IMR-90 (cell line): ENCODE data around the gene ZXDC. TPM values are rescaled to one million over a fixed set of nuclear protein-coding genes. Genes with fewer than 3 reads are reported as not detected.

Experiments
- ATAC-seq: fragments of 200-7000 bp; cut with Tn5 transposase; 2 replicates; pipeline ENCODE4 v1.9.1; 2020; ENCODE audit warnings: low read depth, mild to moderate bottlenecking, moderate library complexity
- BruUV-seq: library from RNA; stranded (reverse); fragments of 400-500 nt; replicated peaks from 2 replicates; lab custom pipeline; 2021; lab: Mats Ljungman, UMichigan
- CTCF ChIA-PET: fragments of 300-600 bp; formaldehyde crosslinking; extraction: SDS; loops from one replicate; lab custom pipeline; 2021; ENCODE audit warnings: antibody characterized with exemption; lab: Yijun Ruan, JAX
- POLR2A ChIA-PET: fragments of 300-600 bp; sonication (Branson Sonifier 250); formaldehyde crosslinking; loops from one replicate; lab custom pipeline; 2022; ENCODE audit warnings: antibody characterized with exemption; ENCODE audit not compliant: unreplicated experiment; lab: Charles Lee
- DNase-seq: peaks from one replicate; pipeline ENCODE4 v3.0.0; 2013
- H2AFZ ChIP-seq: replicated peaks from 2 replicates; pipeline ENCODE3; 2013; ENCODE audit warnings: low read length, mild to moderate bottlenecking; ENCODE audit not compliant: poor library complexity
- H2AK5ac ChIP-seq: 2 replicates; pipeline ENCODE4 v1.6.1; 2013; ENCODE audit warnings: low read depth, low read length, inconsistent platforms
- H2AK9ac ChIP-seq: replicated peaks from 2 replicates; pipeline ENCODE3; 2013; ENCODE audit warnings: mild to moderate bottlenecking, low read depth, low read length, moderate library complexity; ENCODE audit not compliant: poor library complexity
- H2BK120ac ChIP-seq: 2 replicates; pipeline ENCODE4 v1.6.1; 2013; ENCODE audit warnings: low read depth, low read length, inconsistent platforms
- H2BK15ac ChIP-seq: 3 replicates; pipeline ENCODE4 v1.6.1; 2013; ENCODE audit warnings: low read depth, low read length, inconsistent platforms
- H2BK20ac ChIP-seq: 2 replicates; pipeline ENCODE4 v1.6.1; 2013; ENCODE audit warnings: low read depth, mild to moderate bottlenecking, inconsistent platforms, low read length, moderate library complexity
- H2BK5ac ChIP-seq: 2 replicates; pipeline ENCODE4 v1.6.1; 2013; ENCODE audit warnings: mild to moderate bottlenecking, low read depth, low read length, inconsistent platforms; ENCODE audit not compliant: poor library complexity, severe bottlenecking
- H3K14ac ChIP-seq: replicated peaks from 2 replicates; pipeline ENCODE4 v1.6.1; 2013; ENCODE audit warnings: low read depth, low read length, inconsistent platforms
- H3K18ac ChIP-seq: 2 replicates; pipeline ENCODE4 v1.6.1; 2013; ENCODE audit warnings: low read depth, low read length, control low read depth
- H3K23ac ChIP-seq: 2 replicates; pipeline ENCODE4 v1.6.1; 2013; ENCODE audit warnings: low read depth, low read length, inconsistent platforms
- H3K27ac ChIP-seq: 2 replicates; pipeline ENCODE4 v1.5.1; 2013; ENCODE audit warnings: mild to moderate bottlenecking, control low read depth, low read length; ENCODE audit not compliant: insufficient read depth
- H3K27me3 ChIP-seq: 2 replicates; pipeline ENCODE4 v1.6.1; 2013; ENCODE audit warnings: low read length; ENCODE audit not compliant: control insufficient read depth, insufficient read depth
- H3K36me3 ChIP-seq: 2 replicates; pipeline ENCODE4 v1.6.1; 2013; ENCODE audit warnings: low read length, mixed read lengths; ENCODE audit not compliant: control insufficient read depth, insufficient read depth
- H3K4ac ChIP-seq: 2 replicates; pipeline ENCODE4 v1.6.1; 2013; ENCODE audit warnings: low read depth, low read length, inconsistent platforms
- H3K4me1 ChIP-seq: 2 replicates; pipeline ENCODE4 v1.6.1; 2013; ENCODE audit warnings: low read length, mixed read lengths; ENCODE audit not compliant: control insufficient read depth, insufficient read depth
- H3K4me2 ChIP-seq: 2 replicates; pipeline ENCODE4 v1.6.1; 2013; ENCODE audit warnings: low read depth, mild to moderate bottlenecking, control low read depth, low read length, moderate library complexity
- H3K4me3 ChIP-seq: 2 replicates; pipeline ENCODE4 v1.5.1; 2013; ENCODE audit warnings: low read depth, mild to moderate bottlenecking, control low read depth, low read length, moderate library complexity; ENCODE audit not compliant: insufficient read depth
- H3K56ac ChIP-seq: 2 replicates; pipeline ENCODE4 v1.6.1; 2013; ENCODE audit warnings: low read length, inconsistent platforms; ENCODE audit not compliant: insufficient read depth; ENCODE audit errors: extremely low read depth
- H3K79me1 ChIP-seq, 2 experiments: 2 replicates each; pipeline ENCODE4 v1.6.1; 2013; ENCODE audit warnings: low read length in 2 of 2, inconsistent platforms in 1 of 2, low read depth in 1 of 2
- H3K9ac ChIP-seq: 2 replicates; pipeline ENCODE4 v1.6.1; 2013; ENCODE audit warnings: low read depth, low read length, control low read depth
- H3K9me1 ChIP-seq: 2 replicates; pipeline ENCODE4 v1.6.1; 2013; ENCODE audit warnings: low read length, inconsistent platforms; ENCODE audit not compliant: insufficient read depth
- H3K9me3 ChIP-seq: 2 replicates; pipeline ENCODE4 v1.6.1; 2013; ENCODE audit warnings: low read length; ENCODE audit not compliant: control insufficient read depth, insufficient read depth
- H4K20me1 ChIP-seq: 2 replicates; pipeline ENCODE4 v1.6.1; 2013; ENCODE audit warnings: low read length, inconsistent platforms; ENCODE audit not compliant: insufficient read depth
- H4K5ac ChIP-seq: 2 replicates; pipeline ENCODE4 v1.6.1; 2013; ENCODE audit warnings: mild to moderate bottlenecking, low read depth, low read length, control low read depth
- H4K8ac ChIP-seq, 2 experiments: 2 replicates each; pipeline ENCODE4 v1.6.1; 2013; ENCODE audit warnings: low read depth in 2 of 2, low read length in 2 of 2, control low read depth in 1 of 2, inconsistent platforms in 1 of 2
- H4K91ac ChIP-seq: 2 replicates; pipeline ENCODE4 v1.6.1; 2013; ENCODE audit warnings: low read depth, low read length, inconsistent platforms; ENCODE audit not compliant: insufficient read depth
- BHLHE40 ChIP-seq: fragments of 150-350 bp; IDR thresholded peaks from 2 replicates; pipeline ENCODE4 v1.6.1; 2016; ENCODE audit warnings: mild to moderate bottlenecking, low read depth, low read length
- CEBPB ChIP-seq: IDR thresholded peaks from 2 replicates; pipeline ENCODE4 v1.6.1; 2012; ENCODE audit warnings: low read depth, low read length, improper control_type of control experiment
- CHD1 ChIP-seq: IDR thresholded peaks from 2 replicates; pipeline ENCODE4 v1.6.1; 2012; ENCODE audit warnings: low read depth, low read length, improper control_type of control experiment
- CTCF ChIP-seq: conservative IDR thresholded peaks from 2 replicates; pipeline ENCODE4 v1.5.1; 2012; ENCODE audit warnings: mild to moderate bottlenecking, low read depth, low read length, improper control_type of control experiment
- ELK1 ChIP-seq: fragments of 150-350 bp; IDR thresholded peaks from 2 replicates; pipeline ENCODE4 v1.6.1; 2016; ENCODE audit warnings: low read depth, mild to moderate bottlenecking, low read length, moderate library complexity, borderline replicate concordance
- FOS ChIP-seq: fragments of 150-350 bp; IDR thresholded peaks from 2 replicates; pipeline ENCODE4 v1.6.1; 2016; ENCODE audit warnings: low read depth, low read length
- MAFK ChIP-seq: IDR thresholded peaks from 2 replicates; pipeline ENCODE4 v1.6.1; 2012; ENCODE audit warnings: low read depth, low read length, improper control_type of control experiment
- MXI1 ChIP-seq: IDR thresholded peaks from 2 replicates; pipeline ENCODE4 v1.6.1; 2012; ENCODE audit warnings: low read depth, mild to moderate bottlenecking, low read length, moderate library complexity, borderline replicate concordance
- NFE2L2 ChIP-seq: fragments of 150-350 bp; IDR thresholded peaks from 2 replicates; pipeline ENCODE4 v1.6.1; 2016; ENCODE audit warnings: low read depth, mild to moderate bottlenecking, low read length
- RAD21 ChIP-seq: IDR thresholded peaks from 2 replicates; pipeline ENCODE4 v1.6.1; 2012; ENCODE audit warnings: low read length, improper control_type of control experiment
- RCOR1 ChIP-seq: IDR thresholded peaks from 2 replicates; pipeline ENCODE4 v1.6.1; 2012; ENCODE audit warnings: mild to moderate bottlenecking, low read length, improper control_type of control experiment; ENCODE audit not compliant: insufficient replicate concordance
- RFX5 ChIP-seq: IDR thresholded peaks from 2 replicates; pipeline ENCODE4 v1.8.0; 2012; ENCODE audit warnings: low read depth, mild to moderate bottlenecking, low read length, moderate library complexity
- SMC3 ChIP-seq: fragments of 150-350 bp; IDR thresholded peaks from 2 replicates; pipeline ENCODE4 v1.6.1; 2016; ENCODE audit warnings: low read depth, mild to moderate bottlenecking, antibody characterized with exemption, low read length, moderate library complexity
- WGBS, 2 experiments: methylation state at CpG; one replicate each; pipeline versions ENCODE4 v1.1.5 to v1.1.7; 2013; ENCODE audit warnings: missing lambda C conversion rate in 2 of 2; ENCODE audit not compliant: insufficient read length in 1 of 2; ENCODE audit errors: extremely low coverage in 2 of 2; 5-methylcytosine and 5-hydroxymethylcytosine counted together
- dilution Hi-C: fragments of 300-500 bp; cut with HindIII; formaldehyde crosslinking; loops from one replicate; pipeline ENCODE4 v1.14.3; 2018; ENCODE audit warnings: low sequenced_read_pairs; ENCODE audit not compliant: unreplicated experiment
- in situ Hi-C: fragments of 300-500 bp; cut with MboI; formaldehyde crosslinking; loops from 3 replicates; pipeline ENCODE4 v1.14.3; 2019; ENCODE audit warnings: low sequenced_read_pairs, inconsistent platforms, mixed read lengths
- intact Hi-C: fragments of 100-400 bp; cut with micrococcal nuclease; formaldehyde crosslinking; loops from 2 replicates; pipeline ENCODE4 v1.10.0; 2022
- polyA plus RNA-seq, 3 experiments: library from polyadenylated mRNA; depleted of rRNA; stranded (reverse); fragments of >200 nt; gene quantifications; 2 replicates each; pipeline ENCODE4 v1.2.3, GENCODE V29; 2012; ENCODE audit warnings: low replicate concordance in 1 of 3
- total RNA-seq: library from RNA; depleted of rRNA; stranded (reverse); fragments of >200 nt; gene quantifications from 2 replicates; pipeline ENCODE4 v1.2.3, GENCODE V29; 2012
- TF ChIP-seq, protein P1 (sequence below): fragments of 150-350 bp; IDR thresholded peaks from 2 replicates; pipeline ENCODE4 v1.6.1; 2017; ENCODE audit warnings: mild to moderate bottlenecking, antibody characterized with exemption, low read length, low read depth

The ZXDC gene
- total and polyA plus RNA-seq, 2 of the 4 experiments (the other 2 are of a cell fraction) = 11.5 to 14.3 TPM

DNA sequence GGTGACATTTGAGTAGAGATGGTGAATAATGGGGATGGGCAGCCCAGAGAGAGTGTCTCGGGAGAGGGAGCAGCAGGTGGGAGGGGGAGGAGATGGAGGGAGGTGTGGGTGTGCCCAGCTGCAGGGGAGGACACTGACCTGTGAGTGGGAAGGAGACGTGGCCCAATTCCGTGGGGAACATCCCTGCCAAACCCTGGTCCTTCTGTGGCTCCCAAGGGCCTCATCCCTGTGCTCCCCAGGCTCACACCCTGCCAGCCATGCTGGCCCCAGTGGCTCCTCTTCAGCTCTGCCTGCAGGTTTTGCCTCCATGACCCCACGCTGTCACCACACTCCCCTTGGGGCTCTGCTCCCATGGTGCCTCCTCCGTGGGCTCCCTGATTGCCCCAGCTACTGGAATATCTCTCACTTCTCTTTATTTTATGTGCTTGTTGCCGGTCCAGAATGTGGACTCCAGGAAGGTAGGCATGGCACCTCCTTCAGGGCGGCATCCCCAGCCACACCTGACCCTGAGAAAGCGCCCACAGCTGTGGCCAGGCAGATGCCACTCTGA is 74.0 kb downstream of the ZXDC start:
- H2BK5ac ChIP-seq = no peak overlapping the region
- no peaks in the 10 kb centered on the region for H3K79me1 ChIP-seq
- no peaks in the 10 kb centered on the region; the same call in 1 of the 2 replicates for H3K9me1 ChIP-seq
- H3K4me1 ChIP-seq = no peaks in the 10 kb centered on the region
- no peaks in the 10 kb centered on the region for H3K9me3 ChIP-seq
- WGBS, 2 experiments = no CpG with 5 or more reads among the region's 8 CpGs
- no peak overlapping the region for H3K27ac ChIP-seq
- no peak overlapping the region for H2AK9ac ChIP-seq
- H3K4ac ChIP-seq = no peak overlapping the region
- H3K4me2 ChIP-seq = no peak overlapping the region
- CTCF ChIA-PET = no interaction called here
- POLR2A ChIA-PET = no interaction called here
- no peak overlapping the region for H2BK120ac ChIP-seq
- no peak overlapping the region for H4K91ac ChIP-seq
- no peak overlapping the region for H3K4me3 ChIP-seq
- peaks cover 10% of the 10 kb centered on the region for H3K27me3 ChIP-seq
- no peak overlapping the region for H2BK15ac ChIP-seq
- no peak overlapping the region for H3K14ac ChIP-seq
- H2AFZ ChIP-seq = no peak overlapping the region
- no peak overlapping the region for H2BK20ac ChIP-seq
- no peak overlapping the region for H3K9ac ChIP-seq
- no peak overlapping the region for H4K8ac ChIP-seq
- no peaks in the 10 kb centered on the region for H3K36me3 ChIP-seq
- ATAC-seq (no peak), DNase-seq (no peak)
- TF ChIP-seq FOS = no peak
- TF ChIP-seq RCOR1 = no peak
- TF ChIP-seq NFE2L2 = no peak
- TF ChIP-seq CTCF = no peak
- no peak for TF ChIP-seq SMC3
- no peak for TF ChIP-seq ELK1
- TF ChIP-seq RFX5 = no peak
- TF ChIP-seq BHLHE40 = no peak
- TF ChIP-seq, protein P1, sequence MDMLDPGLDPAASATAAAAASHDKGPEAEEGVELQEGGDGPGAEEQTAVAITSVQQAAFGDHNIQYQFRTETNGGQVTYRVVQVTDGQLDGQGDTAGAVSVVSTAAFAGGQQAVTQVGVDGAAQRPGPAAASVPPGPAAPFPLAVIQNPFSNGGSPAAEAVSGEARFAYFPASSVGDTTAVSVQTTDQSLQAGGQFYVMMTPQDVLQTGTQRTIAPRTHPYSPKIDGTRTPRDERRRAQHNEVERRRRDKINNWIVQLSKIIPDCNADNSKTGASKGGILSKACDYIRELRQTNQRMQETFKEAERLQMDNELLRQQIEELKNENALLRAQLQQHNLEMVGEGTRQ = no peak
- no peak for TF ChIP-seq RAD21
- TF ChIP-seq MXI1 = no peak
- TF ChIP-seq CEBPB = no peak
- no peak for TF ChIP-seq CHD1
- TF ChIP-seq MAFK = no peak
- H3K23ac ChIP-seq = no peak overlapping the region
- no peak overlapping the region for H3K56ac ChIP-seq
- H3K18ac ChIP-seq = no peak overlapping the region
- in situ Hi-C loops (no loop called here), intact Hi-C loops (no loop called here), dilution Hi-C loops (no loop called here)
- no peaks in the 10 kb centered on the region for H4K20me1 ChIP-seq
- no peak overlapping the region for H2AK5ac ChIP-seq
- no peak overlapping the region for H4K5ac ChIP-seq
- BruUV-seq = no TSS peak
